ENCODE measurements around the gene ITGA1.
A peak's percentile ranks its signal among the peaks of the same experiment; 100 is the strongest.

ITGA1 gene

GRCh38 chr5:53001541-53001940 lies 213.8 kb downstream of the ITGA1 start:
- no peak for TF ChIP-seq POLR2A (IDR thresholded peaks at IDR 0.05; ENCODE audit: low read depth, low read length)
- DNase-seq (ENCODE audit: insufficient read length, low spot score) = no peak
- no peak for FAIRE-seq

GRCh38 chr5:53002491-53002890 lies 214.8 kb downstream of the ITGA1 start:
- FAIRE-seq (no peak), DNase-seq (ENCODE audit: insufficient read length, low spot score) (no peak)
- TF ChIP-seq POLR2A (IDR thresholded peaks at IDR 0.05; ENCODE audit: low read depth, low read length) = no peak

- TF ChIP-seq POLR2A (IDR thresholded peaks at IDR 0.05; ENCODE audit: low read depth, low read length) = no peak
- no peak for FAIRE-seq
- DNase-seq (ENCODE audit: insufficient read length, low spot score) = no peak
Measured at GRCh38 chr5:53003144-53003543, 215.4 kb downstream of the ITGA1 start.

GRCh38 chr5:53006911-53007890 lies 219.5 kb downstream of the ITGA1 start:
- FAIRE-seq = no peak
- no peak for TF ChIP-seq POLR2A (IDR thresholded peaks at IDR 0.05; ENCODE audit: low read depth, low read length)

GRCh38 chr5:53008751-53009150 lies 221.0 kb downstream of the ITGA1 start:
- no peak for TF ChIP-seq POLR2A (IDR thresholded peaks at IDR 0.05; ENCODE audit: low read depth, low read length)
- FAIRE-seq (peak; percentile 85), DNase-seq (ENCODE audit: insufficient read length, low spot score) (no peak)

More at GRCh38 chr5:53006911-53007890, 219.5 kb downstream of the ITGA1 start:
- DNase-seq (ENCODE audit: insufficient read length, low spot score) = no peak
